HUES64 (cell line): Measurements from ENCODE around the gene TRIM8.
A peak's percentile ranks its signal among the peaks of the same experiment; 100 is the strongest.

Experiments
- H3K27ac ChIP-seq: 2 replicates; pipeline ENCODE4 v1.7.0; 2013; ENCODE audit warnings: low read depth, low read length, inconsistent platforms
- H3K27me3 ChIP-seq: 2 replicates; pipeline ENCODE4 v1.6.1; 2013; ENCODE audit warnings: mild to moderate bottlenecking, low read length; ENCODE audit not compliant: insufficient read depth
- H3K36me3 ChIP-seq: 2 replicates; pipeline ENCODE4 v1.6.1; 2013; ENCODE audit warnings: mild to moderate bottlenecking, low read length; ENCODE audit not compliant: insufficient read depth
- H3K4me1 ChIP-seq: 2 replicates; pipeline ENCODE4 v1.6.1; 2013; ENCODE audit warnings: mild to moderate bottlenecking, low read length, moderate library complexity; ENCODE audit not compliant: insufficient read depth
- H3K4me3 ChIP-seq: 2 replicates; pipeline ENCODE4 v1.5.1; 2013; ENCODE audit warnings: mild to moderate bottlenecking, low read length, moderate library complexity
- H3K9ac ChIP-seq: 2 replicates; pipeline ENCODE4 v1.6.1; 2013; ENCODE audit warnings: mild to moderate bottlenecking, low read depth, low read length
- H3K9me3 ChIP-seq: 2 replicates; pipeline ENCODE4 v1.6.1; 2013; ENCODE audit warnings: low read depth, low read length; ENCODE audit not compliant: insufficient read depth
- WGBS: fragments of 150-250, 120-280 bp; methylation state at CpG from one replicate; pipeline ENCODE4 v1.1.7; 2013; ENCODE audit warnings: missing lambda C conversion rate; 5-methylcytosine and 5-hydroxymethylcytosine counted together

TRIM8 gene

DNA sequence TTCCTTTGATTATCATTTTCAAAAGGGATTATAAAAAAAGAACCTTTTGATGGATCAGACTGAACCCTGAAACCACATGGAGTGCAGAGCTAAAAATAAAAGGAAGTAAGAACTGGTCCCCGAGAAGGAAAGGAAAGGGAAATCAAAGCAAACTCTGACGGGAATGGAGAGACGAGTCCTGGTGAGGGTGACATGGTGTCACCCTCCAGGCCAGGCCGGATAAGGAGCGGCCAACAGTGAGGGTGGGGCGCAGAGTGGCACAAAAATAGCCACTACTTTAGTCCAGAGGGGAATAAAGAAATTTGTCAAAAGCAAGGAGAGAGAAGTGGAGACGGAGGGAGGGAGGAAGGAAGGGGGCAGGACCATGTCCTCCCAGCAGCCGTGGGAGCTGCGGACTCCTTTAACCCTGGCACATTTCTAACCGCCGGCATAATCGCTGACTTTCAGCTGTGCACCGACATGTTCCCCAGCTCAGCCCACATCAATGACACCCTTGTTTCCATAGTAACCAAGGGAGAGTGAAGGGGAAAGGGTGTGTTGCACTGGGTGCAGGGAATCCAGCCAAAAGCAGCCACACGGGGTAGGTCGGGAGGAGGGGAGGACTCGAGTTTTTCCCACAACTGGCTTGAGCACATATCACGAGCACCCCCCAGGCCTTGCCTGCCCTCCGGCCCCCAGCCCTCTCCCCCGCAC, 29.7 kb downstream of the TRIM8 start:
- Histone ChIP-seq H3K9ac (no peak overlapping the region), H3K4me3 (peak overlapping the region; percentile 5; the same call in 1 of the 2 replicates), H3K4me1 (peaks cover 70% of the 10 kb centered on the region), H3K36me3 (no peaks in the 10 kb centered on the region), H3K9me3 (no peaks in the 10 kb centered on the region), H3K27ac (peak overlapping the region; percentile 19; the same call in 1 of the 2 replicates), H3K27me3 (no peaks in the 10 kb centered on the region)
- 28% methylated on average over 16 of the region's 19 CpGs for WGBS

DNA sequence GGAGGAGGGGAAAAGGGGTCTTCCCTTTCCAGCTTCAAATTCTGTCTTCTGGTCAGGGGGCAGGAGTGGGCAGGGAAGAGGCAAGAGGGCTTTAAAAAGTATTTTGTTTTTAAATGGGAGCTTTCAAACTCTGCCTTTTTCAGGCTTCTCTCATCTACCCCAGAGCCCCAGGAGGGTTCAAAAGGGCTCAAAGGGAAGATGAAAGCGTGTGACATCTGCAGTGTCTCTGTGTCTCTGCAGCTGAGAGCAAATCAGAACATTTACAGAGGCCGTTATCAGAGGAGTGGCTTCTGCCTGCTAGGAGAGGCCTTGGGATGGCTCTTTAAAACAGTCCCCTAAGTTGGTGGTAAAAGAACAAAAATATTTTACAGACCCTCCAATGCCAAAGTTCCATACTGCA, 30.3 kb downstream of the TRIM8 start:
- Histone ChIP-seq H3K4me1 (peaks cover 75% of the 10 kb centered on the region), H3K36me3 (no peaks in the 10 kb centered on the region), H3K27ac (peak overlapping the region; percentile 50; the same call in 1 of the 2 replicates), H3K4me3 (peak overlapping the region; percentile 5; the same call in 1 of the 2 replicates), H3K9ac (no peak overlapping the region), H3K27me3 (no peaks in the 10 kb centered on the region), H3K9me3 (no peaks in the 10 kb centered on the region)
- 24% methylated on average over 2 of the region's 2 CpGs for WGBS

DNA sequence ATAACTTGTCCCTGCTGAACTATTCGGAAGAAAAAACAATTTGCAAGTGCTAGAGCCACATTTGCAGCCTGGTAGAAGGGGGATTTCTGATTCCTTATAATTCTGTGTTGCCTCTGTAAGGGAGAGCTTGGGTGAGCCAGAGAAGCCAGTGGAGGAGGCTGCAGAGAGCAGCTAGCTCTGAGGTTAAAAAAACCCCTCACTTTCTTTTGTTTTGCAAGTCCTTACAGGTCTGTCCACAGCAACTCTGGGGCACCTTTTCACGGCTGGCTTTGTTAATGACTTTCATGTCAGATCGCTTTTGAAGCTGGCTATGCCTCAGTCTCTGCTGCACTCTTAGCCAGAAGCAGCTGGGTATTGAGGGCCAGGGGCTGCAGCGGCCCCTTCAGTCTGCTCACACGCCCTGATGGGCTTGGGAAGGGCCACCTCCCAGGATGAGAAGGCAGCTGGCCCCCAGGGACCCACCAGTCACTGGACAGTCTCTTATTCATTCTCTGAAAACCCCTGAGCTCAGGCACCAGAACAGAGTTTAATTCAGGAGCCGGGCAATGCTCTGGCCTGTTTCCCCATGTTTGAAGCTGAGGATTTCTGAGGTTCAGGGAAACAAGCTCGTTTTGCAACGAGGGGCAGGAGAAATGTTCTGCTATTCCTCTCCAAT, 30.9 kb downstream of the TRIM8 start:
- no peak overlapping the region for H3K4me3 ChIP-seq
- H3K36me3 ChIP-seq: no peaks in the 10 kb centered on the region
- H3K9ac ChIP-seq: no peak overlapping the region
- H3K27ac ChIP-seq: peak overlapping the region; percentile 50; the same call in 1 of the 2 replicates
- peaks cover 74% of the 10 kb centered on the region for H3K4me1 ChIP-seq
- no peaks in the 10 kb centered on the region for H3K9me3 ChIP-seq
- no peaks in the 10 kb centered on the region for H3K27me3 ChIP-seq
- WGBS: 37% methylated on average over 8 of the region's 8 CpGs

DNA sequence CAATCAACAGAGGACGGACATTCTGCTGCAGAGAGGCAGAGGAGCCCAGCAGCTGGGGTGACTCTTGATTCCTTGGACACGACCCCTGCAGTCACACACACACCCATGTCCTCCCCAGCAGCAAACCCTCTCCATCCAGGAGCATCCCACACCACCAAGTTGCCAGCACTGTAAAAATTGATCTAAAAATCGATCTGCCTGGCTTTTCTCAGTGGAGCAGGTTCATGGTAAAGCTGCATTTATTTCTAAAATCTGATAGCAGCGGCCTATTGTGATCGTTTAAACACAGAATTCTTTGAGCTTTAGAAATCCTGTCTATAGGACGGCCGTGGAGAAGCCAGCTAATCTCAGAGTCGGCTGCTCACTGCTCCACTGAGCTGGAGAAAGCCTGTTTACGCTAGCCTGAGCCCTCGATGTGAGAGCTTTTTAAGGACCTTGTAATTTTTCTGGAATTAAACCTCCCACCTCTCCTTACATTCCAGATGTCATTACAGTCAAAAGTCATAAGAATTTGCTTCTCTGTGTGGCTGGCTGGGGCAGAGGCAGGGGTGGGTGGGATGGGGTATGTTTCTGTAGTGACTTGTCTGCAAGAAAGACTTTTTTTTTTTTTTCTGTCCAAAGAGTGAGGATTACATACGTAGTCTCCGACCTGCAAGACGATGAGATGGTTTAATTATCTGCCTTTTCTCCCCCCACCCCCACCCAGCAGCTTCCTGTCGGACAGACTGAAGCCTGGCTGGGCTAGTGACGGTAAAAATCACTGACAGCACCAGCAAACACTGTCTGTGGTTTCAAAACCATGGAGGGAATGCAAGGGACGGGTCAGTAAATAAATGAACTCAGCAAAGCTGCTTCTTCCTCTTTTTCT, 31.6 kb downstream of the TRIM8 start:
- Histone ChIP-seq H3K27ac (peak overlapping the region; percentile 50; the same call in 1 of the 2 replicates), H3K9ac (no peak overlapping the region; the same call in 1 of the 2 replicates), H3K27me3 (no peaks in the 10 kb centered on the region), H3K4me1 (peaks cover 66% of the 10 kb centered on the region), H3K9me3 (no peaks in the 10 kb centered on the region), H3K36me3 (no peaks in the 10 kb centered on the region), H3K4me3 (no peak overlapping the region)
- 49% methylated on average over 16 of the region's 16 CpGs for WGBS

DNA sequence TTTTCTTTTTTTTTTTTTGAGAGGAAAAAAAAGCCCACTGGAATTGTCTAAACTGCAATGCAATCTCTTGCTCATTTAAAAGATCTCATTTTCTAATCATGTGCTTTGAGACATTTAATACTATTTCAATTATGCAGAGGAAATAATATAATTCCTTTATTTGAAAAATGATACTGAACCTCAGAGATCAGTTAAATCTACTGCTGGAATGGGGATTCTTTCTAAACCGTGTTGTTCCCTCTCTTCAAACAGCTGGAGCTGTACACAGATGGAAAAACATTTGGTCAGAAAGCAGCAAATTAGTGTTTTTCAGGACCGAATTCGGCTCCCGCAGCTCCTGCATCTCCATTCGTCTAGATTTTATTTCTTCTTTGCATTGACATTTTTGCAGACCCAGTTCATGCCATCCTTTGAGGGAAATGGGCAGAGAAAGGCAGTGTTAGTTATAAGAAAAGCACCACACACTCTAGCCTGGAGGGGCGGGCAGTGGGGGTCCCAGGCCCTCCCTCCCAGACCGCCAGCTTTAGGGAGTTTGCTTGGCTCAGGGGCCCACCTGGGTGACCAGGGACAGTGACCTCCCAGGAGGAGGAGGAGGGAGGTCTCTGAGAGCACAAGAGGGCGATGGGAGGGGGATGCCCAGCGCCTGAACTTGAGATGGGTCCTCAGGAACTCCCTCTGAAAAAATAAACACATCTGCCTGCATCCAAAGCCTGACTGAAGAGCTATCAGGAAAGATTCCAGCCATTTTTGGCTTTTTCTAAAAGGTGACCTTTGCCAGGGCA, 32.4 kb downstream of the TRIM8 start:
- Histone ChIP-seq H3K9me3 (no peaks in the 10 kb centered on the region), H3K9ac (no peak overlapping the region; the same call in 1 of the 2 replicates), H3K36me3 (0 out of 2 replicates have a peak, but pooled peaks cover 4% of the 10 kb centered on the region), H3K27me3 (no peaks in the 10 kb centered on the region), H3K27ac (no peak overlapping the region), H3K4me3 (no peak overlapping the region), H3K4me1 (peaks cover 63% of the 10 kb centered on the region)
- 76% methylated on average over 9 of the region's 9 CpGs for WGBS

DNA sequence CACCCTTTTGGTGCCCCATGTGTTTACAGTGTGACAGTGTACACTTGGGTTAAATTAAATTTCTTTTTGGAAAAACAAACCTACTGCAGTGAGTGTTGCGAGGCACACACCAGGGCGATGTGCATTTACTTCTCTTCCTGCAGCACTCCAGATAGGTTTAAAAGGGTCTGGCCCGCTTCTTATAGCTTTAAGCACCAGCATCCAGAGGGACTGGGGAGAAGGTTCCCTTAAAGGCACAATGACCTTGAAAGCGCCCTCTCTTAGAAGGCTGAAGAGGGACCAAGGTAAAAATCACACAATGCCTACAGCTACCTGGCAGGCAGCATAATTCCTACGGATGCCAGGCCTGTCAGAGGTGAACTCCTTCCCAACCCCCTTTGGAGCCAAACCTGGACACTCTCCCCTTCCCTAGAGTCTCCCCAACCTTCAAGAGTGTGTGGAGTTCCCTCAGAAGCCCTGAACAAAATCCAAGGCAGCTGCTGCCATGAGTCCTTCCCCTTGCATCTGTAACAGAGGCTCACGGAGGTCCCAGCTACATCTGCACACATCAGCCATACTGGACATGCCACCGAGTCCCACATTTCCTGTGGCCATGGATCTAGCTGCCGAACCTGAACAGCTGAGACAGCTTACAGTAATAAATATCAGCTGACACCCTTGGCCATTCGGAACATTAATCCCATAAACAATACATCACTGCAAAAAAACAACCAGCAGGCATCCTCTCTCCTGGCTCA, 33.2 kb downstream of the TRIM8 start:
- Histone ChIP-seq H3K4me3 (no peak overlapping the region), H3K9me3 (no peaks in the 10 kb centered on the region), H3K27ac (no peak overlapping the region), H3K4me1 (peaks cover 63% of the 10 kb centered on the region), H3K36me3 (0 out of 2 replicates have a peak, but pooled peaks cover 5% of the 10 kb centered on the region), H3K9ac (no peak overlapping the region), H3K27me3 (no peaks in the 10 kb centered on the region)
- 82% methylated on average over 9 of the region's 9 CpGs for WGBS

DNA sequence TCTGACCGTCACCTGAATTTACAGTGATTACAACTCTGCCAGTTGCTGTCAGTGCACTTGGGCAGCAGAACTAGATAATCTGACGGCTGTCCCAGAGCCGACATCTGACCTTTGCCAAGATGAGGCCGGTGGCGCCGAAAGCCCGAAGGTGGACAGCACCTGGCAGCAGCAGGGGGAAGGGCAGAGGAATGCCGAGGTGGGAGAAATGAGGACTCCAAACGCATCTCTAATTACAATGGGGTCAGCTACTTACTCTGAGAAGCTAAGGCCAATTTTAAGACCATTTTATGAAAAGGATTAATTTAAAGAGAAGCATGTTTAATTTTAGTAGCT, 33.8 kb downstream of the TRIM8 start:
- H3K4me3 ChIP-seq: no peak overlapping the region
- H3K9ac ChIP-seq: no peak overlapping the region
- H3K27ac ChIP-seq: no peak overlapping the region
- peaks cover 63% of the 10 kb centered on the region for H3K4me1 ChIP-seq
- peaks cover 7% of the 10 kb centered on the region; the same call in 1 of the 2 replicates for H3K36me3 ChIP-seq
- H3K9me3 ChIP-seq: no peaks in the 10 kb centered on the region
- WGBS: 68% methylated on average over 9 of the region's 9 CpGs
- no peaks in the 10 kb centered on the region for H3K27me3 ChIP-seq

DNA sequence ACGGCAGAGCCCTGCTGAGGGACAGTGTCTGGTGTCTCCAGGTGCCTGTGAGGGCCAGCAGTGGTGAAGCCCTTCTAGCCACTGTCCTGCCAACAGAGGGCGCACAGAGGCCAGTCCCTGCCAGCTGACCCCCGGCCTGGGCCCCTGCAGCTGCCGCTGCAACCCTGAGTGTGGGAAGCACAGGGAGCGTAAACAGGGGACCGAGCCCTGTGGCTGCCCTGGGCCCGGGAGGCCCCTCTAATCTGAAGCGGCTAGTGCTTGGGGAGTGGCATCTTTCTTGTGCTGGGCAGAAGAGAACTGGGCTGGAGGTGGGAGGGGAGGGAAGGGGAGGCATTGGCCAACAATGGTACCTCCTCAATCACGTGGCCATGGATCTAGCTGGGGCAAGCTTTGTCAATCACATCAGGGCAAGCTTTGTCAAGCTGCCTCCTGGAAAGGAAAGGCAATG, 34.6 kb downstream of the TRIM8 start:
- WGBS: 12% methylated on average over 9 of the region's 9 CpGs
- peak overlapping the region; percentile 53; the same call in 1 of the 2 replicates for H3K27ac ChIP-seq
- H3K27me3 ChIP-seq: no peaks in the 10 kb centered on the region
- peak overlapping the region; percentile 32; the same call in 1 of the 2 replicates for H3K9ac ChIP-seq
- H3K9me3 ChIP-seq: no peaks in the 10 kb centered on the region
- H3K4me1 ChIP-seq: peaks cover 55% of the 10 kb centered on the region
- H3K36me3 ChIP-seq: peaks cover 10% of the 10 kb centered on the region
- H3K4me3 ChIP-seq: peak overlapping the region; percentile 31; the same call in 1 of the 2 replicates

DNA sequence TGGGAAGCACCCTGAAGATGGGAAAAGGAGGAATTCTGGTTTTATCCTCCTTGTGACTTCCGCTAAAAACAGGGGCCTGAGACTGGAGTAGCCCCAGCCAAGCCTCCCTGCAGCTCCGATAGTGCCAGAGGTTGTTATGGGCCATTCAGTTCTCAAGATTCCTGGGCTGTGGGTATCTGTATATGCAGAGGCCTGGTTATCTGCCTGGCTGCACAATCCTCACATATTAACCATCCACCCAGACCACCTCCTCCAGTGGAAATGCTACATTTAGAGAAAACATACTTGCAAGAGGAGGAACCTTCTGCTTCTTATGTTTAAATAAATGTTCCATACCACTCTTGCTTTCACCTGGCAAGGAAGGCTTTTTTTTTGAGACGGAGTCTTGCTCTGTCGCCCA, 35.3 kb downstream of the TRIM8 start:
- no peaks in the 10 kb centered on the region for H3K27me3 ChIP-seq
- H3K4me3 ChIP-seq: no peak overlapping the region
- peaks cover 14% of the 10 kb centered on the region for H3K36me3 ChIP-seq
- peaks cover 48% of the 10 kb centered on the region for H3K4me1 ChIP-seq
- no peaks in the 10 kb centered on the region for H3K9me3 ChIP-seq
- WGBS: 93% methylated on average over 4 of the region's 4 CpGs
- H3K27ac ChIP-seq: 0 out of 2 replicates have a peak overlapping the region, but pooled peaks have one; percentile 53
- no peak overlapping the region for H3K9ac ChIP-seq

DNA sequence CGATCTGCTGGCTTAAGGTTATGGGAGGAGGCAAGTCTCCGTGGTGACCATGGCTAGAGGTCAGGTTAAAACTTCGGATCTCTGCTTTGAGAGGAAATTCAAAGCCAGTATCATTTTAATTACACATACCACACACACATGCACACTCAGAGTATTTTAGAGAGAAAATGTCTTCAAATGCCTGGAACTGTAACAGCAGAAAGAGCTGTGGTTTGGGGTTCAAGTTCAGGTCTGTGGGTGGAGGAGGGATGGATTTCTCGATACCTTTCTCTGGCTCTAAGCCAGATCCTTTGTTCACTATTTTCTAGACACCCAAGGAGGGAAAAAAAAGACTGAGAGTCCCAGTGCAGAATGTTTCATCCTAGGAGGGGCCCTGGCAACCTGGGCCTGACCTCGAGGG, 37.4 kb downstream of the TRIM8 start:
- Histone ChIP-seq H3K27me3 (no peaks in the 10 kb centered on the region), H3K27ac (no peak overlapping the region), H3K36me3 (peaks cover 22% of the 10 kb centered on the region), H3K4me1 (peaks cover 27% of the 10 kb centered on the region), H3K9ac (no peak overlapping the region), H3K9me3 (no peaks in the 10 kb centered on the region), H3K4me3 (no peak overlapping the region)
- WGBS: 94% methylated on average over 4 of the region's 5 CpGs
